HepG2 (cell line): ENCODE measurements around the gene TCAIM. TPM values are rescaled to one million over a fixed set of nuclear protein-coding genes. Genes with fewer than 3 reads are reported as not detected.

Experiments used
- ATAC-seq: fragments of 200-7000 bp; cut with Tn5 transposase; 3 replicates; pipeline ENCODE4 v1.9.1; 2020; ENCODE audit warnings: mild to moderate bottlenecking, moderate library complexity
- BruUV-seq: library from RNA; stranded (reverse); fragments of 400-500 nt; replicated peaks from 2 replicates; lab custom pipeline; 2021; lab: Mats Ljungman, UMichigan
- CTCF ChIA-PET: fragments of 300-600 bp; formaldehyde crosslinking; extraction: SDS; loops from one replicate; lab custom pipeline; 2021; ENCODE audit warnings: low total read pairs, inconsistent platforms, low intra/inter-chr PET ratio; lab: Yijun Ruan, JAX
- POLR2A ChIA-PET: fragments of 350-600 bp; sonication (Branson Sonifier 250); formaldehyde crosslinking; loops from one replicate; lab custom pipeline; 2020; ENCODE audit warnings: antibody characterized with exemption, inconsistent platforms; lab: Yijun Ruan, JAX
- DNase-seq: peaks from one replicate; pipeline ENCODE4 v3.0.0-alpha.2; 2015; ENCODE audit warnings: low spot score
- FAIRE-seq: peaks from 3 replicates; lab custom pipeline; 2011; peaks lifted over from hg19 to GRCh38; lab: Jason Lieb, UNC
- H2AFZ ChIP-seq: one replicate; pipeline ENCODE4 v1.6.1; 2011; ENCODE audit warnings: low read length, inconsistent platforms
- H3K27ac ChIP-seq: fragments of 300-600 bp; 3 replicates; pipeline ENCODE4 v1.8.0; 2011; ENCODE audit warnings: mixed run types, mild to moderate bottlenecking, mixed read lengths, low read length, inconsistent platforms; ENCODE audit not compliant: insufficient read depth; ENCODE audit errors: extremely low read length
- H3K27me3 ChIP-seq, 2 experiments: fragments of 200-600 bp in 1 of 2; 2 replicates in 1 of 2; 3 replicates in 1 of 2; pipeline versions ENCODE4 v1.6.0 to v1.8.0; 2011; ENCODE audit warnings: low read length in 2 of 2, mild to moderate bottlenecking in 2 of 2, moderate library complexity in 2 of 2, inconsistent platforms in 1 of 2; ENCODE audit not compliant: insufficient read depth in 2 of 2, control insufficient read depth in 1 of 2
- H3K36me3 ChIP-seq, 2 experiments: fragments of 200-600 bp in 1 of 2; replicated peaks in 1 of 2; 2 replicates in 1 of 2; 3 replicates in 1 of 2; pipeline versions ENCODE4 v1.5.1 to v1.8.0; 2011; ENCODE audit warnings: low read length in 2 of 2, inconsistent platforms in 1 of 2; ENCODE audit not compliant: insufficient read depth in 2 of 2, control insufficient read depth in 1 of 2
- H3K4me1 ChIP-seq: 2 replicates; pipeline ENCODE4 v1.5.1; 2012; ENCODE audit warnings: low read length, inconsistent platforms; ENCODE audit not compliant: insufficient read depth
- H3K4me2 ChIP-seq: 2 replicates; pipeline ENCODE4 v1.6.0; 2011; ENCODE audit warnings: low read depth, low read length, inconsistent platforms
- H3K4me3 ChIP-seq, 3 experiments: fragments of 200-600 bp in 1 of 3; sonication (generic), shearing (Covaris generic) in 1 of 3; replicated peaks in 1 of 3; 2 replicates each; pipeline ENCODE4 v1.5.1; 2011 to 2016; ENCODE audit warnings: low read length in 3 of 3, inconsistent platforms in 2 of 3, low read depth in 2 of 3, mild to moderate bottlenecking in 2 of 3, control low read depth in 1 of 3, mixed read lengths in 1 of 3; ENCODE audit not compliant: insufficient read depth in 1 of 3
- H3K79me2 ChIP-seq: one replicate; pipeline ENCODE4 v1.6.1; 2011; ENCODE audit warnings: low read length, inconsistent platforms; ENCODE audit not compliant: insufficient read depth
- H3K9ac ChIP-seq: 2 replicates; pipeline ENCODE4 v1.6.0; 2011; ENCODE audit warnings: mild to moderate bottlenecking, low read depth, low read length, inconsistent platforms; ENCODE audit not compliant: insufficient read depth
- H3K9me3 ChIP-seq: 2 replicates; pipeline ENCODE4 v1.5.1; 2012; ENCODE audit warnings: mild to moderate bottlenecking, low read length
- H4K20me1 ChIP-seq: 2 replicates; pipeline ENCODE4 v1.6.0; 2011; ENCODE audit warnings: inconsistent platforms, mild to moderate bottlenecking, low read length, moderate library complexity; ENCODE audit not compliant: insufficient read depth
- CBFB ChIP-seq: sonication (generic); formaldehyde crosslinking; IDR thresholded peaks from 2 replicates; pipeline ENCODE4 v1.4.0; 2020; ENCODE audit warnings: missing genetic modification reagents
- DBP ChIP-seq: sonication (generic); formaldehyde crosslinking; IDR thresholded peaks from 2 replicates; pipeline ENCODE4 v1.4.0; 2020; ENCODE audit warnings: missing genetic modification reagents; ENCODE audit errors: not compliant biosample characterization
- EEA1 ChIP-seq: sonication (generic); formaldehyde crosslinking; IDR thresholded peaks from 2 replicates; pipeline ENCODE4 v1.5.1; 2020; ENCODE audit warnings: mild to moderate bottlenecking, missing genetic modification reagents, borderline replicate concordance
- FLYWCH1 ChIP-seq: sonication (generic); formaldehyde crosslinking; IDR thresholded peaks from 2 replicates; pipeline ENCODE4 v1.8.1; 2023; ENCODE audit warnings: mild to moderate bottlenecking, missing genetic modification reagents
- HDAC1 ChIP-seq: sonication (generic); formaldehyde crosslinking; IDR thresholded peaks from 2 replicates; pipeline ENCODE4 v1.5.1; 2020; ENCODE audit warnings: mild to moderate bottlenecking, missing genetic modification reagents
- KLF6 ChIP-seq: IDR thresholded peaks from 2 replicates; pipeline ENCODE4 v1.8.0; 2016; ENCODE audit warnings: missing biosample characterization, missing genetic modification reagents
- SMAD1 ChIP-seq: sonication (generic); formaldehyde crosslinking; IDR thresholded peaks from 2 replicates; pipeline ENCODE4 v1.4.0; 2020; ENCODE audit warnings: missing genetic modification reagents, low read depth, mild to moderate bottlenecking, borderline replicate concordance
- SRY ChIP-seq: sonication (generic); formaldehyde crosslinking; IDR thresholded peaks from 2 replicates; pipeline ENCODE4 v1.8.0; 2022; ENCODE audit warnings: mild to moderate bottlenecking, missing genetic modification reagents
- TCF7L2 ChIP-seq: IDR thresholded peaks from 2 replicates; pipeline ENCODE4 v1.6.1; 2011; ENCODE audit warnings: mild to moderate bottlenecking, low read depth, low read length, moderate library complexity
- ZNF207 ChIP-seq: fragments of 450-650 bp; IDR thresholded peaks from 2 replicates; pipeline ENCODE4 v1.6.1; 2016; ENCODE audit warnings: antibody characterized with exemption, borderline replicate concordance
- ZNF260 ChIP-seq: sonication (generic); formaldehyde crosslinking; IDR thresholded peaks from 2 replicates; pipeline ENCODE4 v1.4.0; 2020; ENCODE audit warnings: missing genetic modification reagents, low read depth, mild to moderate bottlenecking, borderline replicate concordance
- ZNF547 ChIP-seq: sonication (generic); formaldehyde crosslinking; IDR thresholded peaks from 2 replicates; pipeline ENCODE4 v1.5.1; 2020; ENCODE audit warnings: mild to moderate bottlenecking, missing genetic modification reagents
- ZNF615 ChIP-seq: sonication (generic); formaldehyde crosslinking; IDR thresholded peaks from 2 replicates; pipeline ENCODE4 v1.5.0; 2020; ENCODE audit warnings: mild to moderate bottlenecking, missing genetic modification reagents, borderline replicate concordance
- ZNF724P ChIP-seq: sonication (generic); formaldehyde crosslinking; IDR thresholded peaks from 2 replicates; pipeline ENCODE4 v1.8.0; 2022; ENCODE audit warnings: missing genetic modification reagents, borderline replicate concordance
- ZNF772 ChIP-seq: sonication (generic); formaldehyde crosslinking; IDR thresholded peaks from 2 replicates; pipeline ENCODE4 v1.5.0; 2020; ENCODE audit warnings: mild to moderate bottlenecking, missing genetic modification reagents
- in situ Hi-C: cut with HindIII; loops from 2 replicates; pipeline ENCODE4 v1.10.0; 2017; ENCODE audit warnings: low pct_unique_long_range_greater_than_20kb; ENCODE audit not compliant: extremely low pct_ligation_motif_present
- intact Hi-C: fragments of 100-400 bp; cut with micrococcal nuclease; formaldehyde crosslinking; loops from one replicate; pipeline ENCODE4 v1.10.0; 2022; ENCODE audit not compliant: unreplicated experiment
- polyA plus RNA-seq, 8 experiments: library from polyadenylated mRNA; depleted of rRNA in 3 of 8; stranded (reverse) in 7 of 8; unstranded in 1 of 8; fragments of >200 nt; fragmentation: Illumina TruSeq in 4 of 8; extraction: Trizol in 4 of 8; gene quantifications; 2 replicates each; pipeline versions ENCODE4 v1.2.1 to v1.2.3, GENCODE V29; 2011 to 2016; ENCODE audit warnings: low read depth in 4 of 8, missing spikeins in 1 of 8, mixed read lengths in 1 of 8; ENCODE audit not compliant: insufficient read depth in 1 of 8
- total RNA-seq, 5 experiments: library from RNA; depleted of rRNA; stranded (reverse); fragments of >200 nt; fragmentation: Illumina TruSeq; extraction: Trizol; gene quantifications; 2 replicates each; pipeline ENCODE4 v1.2.3, GENCODE V29; 2016; ENCODE audit warnings: low read depth in 1 of 5
- TF ChIP-seq, protein P1 (sequence below): sonication (generic); formaldehyde crosslinking; IDR thresholded peaks from 2 replicates; pipeline ENCODE4 v1.8.1; 2023; ENCODE audit warnings: missing genetic modification reagents, mild to moderate bottlenecking, borderline replicate concordance
- TF ChIP-seq, protein P2 (sequence below): sonication (generic); formaldehyde crosslinking; IDR thresholded peaks from 2 replicates; pipeline ENCODE4 v1.9.0; 2021; ENCODE audit warnings: missing genetic modification reagents, mild to moderate bottlenecking, borderline replicate concordance

Gene TCAIM
- total and polyA plus RNA-seq, 2 of the 13 experiments (the other 11 are each of a cell fraction or from before 2014, with no cell fraction given): 16.9 to 22.6 TPM

GRCh38 chr3:44324584-44324983 lies 14.0 kb upstream of the TCAIM start:
- H3K4me1 ChIP-seq: peaks cover 28% of the 10 kb centered on the region
- no peaks in the 10 kb centered on the region for H3K79me2 ChIP-seq
- FAIRE-seq (no peak), ATAC-seq (no peak), DNase-seq (no peak)
- H3K9ac ChIP-seq: no peak overlapping the region
- H3K27me3 ChIP-seq: no peaks in the 10 kb centered on the region; a peak in 1 of 5 replicates
- H3K4me3 ChIP-seq: no peak overlapping the region
- no peaks in the 10 kb centered on the region for H3K9me3 ChIP-seq
- H3K27ac ChIP-seq: no peak overlapping the region
- H4K20me1 ChIP-seq: no peaks in the 10 kb centered on the region
- intact Hi-C loops (loop anchor here (5.0 kb wide), 4 partner anchors 93 to 208 kb away; no protein-coding TSS in a partner anchor), in situ Hi-C loops (loop anchor here (10.0 kb wide), 1 partner anchor 110 kb away; no protein-coding TSS in a partner anchor)
- ChIA-PET POLR2A (interaction anchor here (1.9 kb wide), 1 partner anchor 115 kb away, joined by 6 read pairs; no protein-coding TSS in a partner anchor), CTCF (no interaction called here)
- H3K4me2 ChIP-seq: no peak overlapping the region
- H3K36me3 ChIP-seq: no peaks in the 10 kb centered on the region
- TF ChIP-seq SMAD1 (CRISPR knock-in tag): no peak
- no peak for TF ChIP-seq SRY (CRISPR knock-in tag)
- no peak for TF ChIP-seq ZNF772
- no peak for TF ChIP-seq ZNF724P (CRISPR knock-in tag)
- TF ChIP-seq ZNF615 (CRISPR knock-in tag): no peak
- no peak for TF ChIP-seq TCF7L2
- no peak for TF ChIP-seq CBFB (CRISPR knock-in tag)
- TF ChIP-seq KLF6 (CRISPR knock-in tag): no peak
- no peak for TF ChIP-seq DBP (CRISPR knock-in tag)
- no peak for TF ChIP-seq EEA1 (CRISPR knock-in tag)
- TF ChIP-seq ZNF547 (CRISPR knock-in tag): no peak
- TF ChIP-seq FLYWCH1 (CRISPR knock-in tag): no peak
- no peak for TF ChIP-seq ZNF260 (CRISPR knock-in tag)
- TF ChIP-seq, protein P1, sequence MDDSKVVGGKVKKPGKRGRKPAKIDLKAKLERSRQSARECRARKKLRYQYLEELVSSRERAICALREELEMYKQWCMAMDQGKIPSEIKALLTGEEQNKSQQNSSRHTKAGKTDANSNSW (CRISPR knock-in tag): no peak
- no peak for TF ChIP-seq ZNF207
- TF ChIP-seq HDAC1 (CRISPR knock-in tag): no peak
- TF ChIP-seq, protein P2, sequence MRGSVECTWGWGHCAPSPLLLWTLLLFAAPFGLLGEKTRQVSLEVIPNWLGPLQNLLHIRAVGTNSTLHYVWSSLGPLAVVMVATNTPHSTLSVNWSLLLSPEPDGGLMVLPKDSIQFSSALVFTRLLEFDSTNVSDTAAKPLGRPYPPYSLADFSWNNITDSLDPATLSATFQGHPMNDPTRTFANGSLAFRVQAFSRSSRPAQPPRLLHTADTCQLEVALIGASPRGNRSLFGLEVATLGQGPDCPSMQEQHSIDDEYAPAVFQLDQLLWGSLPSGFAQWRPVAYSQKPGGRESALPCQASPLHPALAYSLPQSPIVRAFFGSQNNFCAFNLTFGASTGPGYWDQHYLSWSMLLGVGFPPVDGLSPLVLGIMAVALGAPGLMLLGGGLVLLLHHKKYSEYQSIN (CRISPR knock-in tag): no peak
- no TSS peak for BruUV-seq
- no peak overlapping the region for H2AFZ ChIP-seq
